A549 (cell line): ENCODE data around the gene APOL2. TPM values are rescaled to one million over a fixed set of nuclear protein-coding genes. Genes with fewer than 3 reads are reported as not detected.

Experiments
- ATAC-seq, 2 experiments: fragments of 200-7000 bp in 1 of 2; fragments of >200 bp in 1 of 2; cut with Nextera tagmentation in 1 of 2; cut with Tn5 transposase in 1 of 2; 3 replicates each; pipeline versions ENCODE4 v1.8.0 to v1.9.1; 2018 to 2020; ENCODE audit warnings: mild to moderate bottlenecking in 1 of 2, moderate library complexity in 1 of 2
- CTCF ChIA-PET: fragments of 300-600 bp; sonication (Branson Sonifier 250); formaldehyde crosslinking; extraction: SDS; loops from one replicate; lab custom pipeline; 2021; ENCODE audit warnings: antibody characterized with exemption, inconsistent platforms; lab: Yijun Ruan, JAX
- POLR2A ChIA-PET: fragments of 350-600 bp; formaldehyde crosslinking; extraction: SDS; loops from one replicate; lab custom pipeline; 2021; ENCODE audit warnings: antibody characterized with exemption, inconsistent platforms; lab: Yijun Ruan, JAX
- DNase-seq, 2 experiments: peaks; one replicate each; pipeline versions ENCODE4 v3.0.0 to v3.0.0-alpha.2; 2011 to 2016; ENCODE audit warnings: low read depth in 1 of 2, low spot score in 1 of 2
- FAIRE-seq: peaks from 2 replicates; lab custom pipeline; 2011; peaks lifted over from hg19 to GRCh38; lab: Jason Lieb, UNC
- H3K27ac ChIP-seq, 2 experiments: fragments of >200 bp; sonication (Bioruptor Twin); formaldehyde crosslinking; 3 replicates each; pipeline ENCODE4 v1.5.1; 2016 to 2017
- H3K4me1 ChIP-seq: fragments of >200 bp; sonication (Bioruptor Twin); formaldehyde crosslinking; 3 replicates; pipeline ENCODE4 v1.6.1; 2016
- H3K4me2 ChIP-seq: fragments of >200 bp; sonication (Bioruptor Twin); formaldehyde crosslinking; 3 replicates; pipeline ENCODE4 v1.6.1; 2016
- H3K4me3 ChIP-seq: fragments of >200 bp; sonication (Bioruptor Twin); formaldehyde crosslinking; 3 replicates; pipeline ENCODE4 v1.5.1; 2016
- H3K9me3 ChIP-seq: fragments of >200 bp; sonication (Bioruptor Twin); formaldehyde crosslinking; 3 replicates; pipeline ENCODE4 v1.6.1; 2016
- CBX8 ChIP-seq: fragments of 200-600 bp; sonication (generic); IDR thresholded peaks from 2 replicates; pipeline ENCODE4 v1.6.1; 2016
- CHD2 ChIP-seq: fragments of 150-350 bp; IDR thresholded peaks from 2 replicates; pipeline ENCODE4 v1.6.1; 2014; ENCODE audit warnings: low read length; ENCODE audit not compliant: partially characterized antibody
- CHD4 ChIP-seq: fragments of 200-600 bp; sonication (generic); IDR thresholded peaks from 2 replicates; pipeline ENCODE4 v1.6.1; 2016; ENCODE audit warnings: antibody characterized with exemption, mild to moderate bottlenecking, borderline replicate concordance
- EHF ChIP-seq: fragments of 250-450 bp; sonication (Bioruptor Pico); IDR thresholded peaks from 2 replicates; pipeline ENCODE4 v1.5.0; 2020; ENCODE audit warnings: mild to moderate bottlenecking
- ESRRA ChIP-seq: fragments of 150-350 bp; IDR thresholded peaks from 2 replicates; pipeline ENCODE4 v1.6.1; 2014; ENCODE audit warnings: mild to moderate bottlenecking, low read length, borderline replicate concordance
- FOXS1 ChIP-seq: fragments of 250-450 bp; sonication (Bioruptor Pico); IDR thresholded peaks from 2 replicates; pipeline ENCODE4 v1.5.0; 2020; ENCODE audit warnings: mild to moderate bottlenecking, moderate library complexity
- HDAC2 ChIP-seq: fragments of 200-600 bp; sonication (generic); IDR thresholded peaks from 2 replicates; pipeline ENCODE4 v1.6.1; 2016
- HMGXB4 ChIP-seq: fragments of 250-450 bp; sonication (Bioruptor Pico); IDR thresholded peaks from 2 replicates; pipeline ENCODE4 v1.5.0; 2021; ENCODE audit warnings: mild to moderate bottlenecking, moderate library complexity, borderline replicate concordance
- HOXB5 ChIP-seq: fragments of 250-450 bp; sonication (Bioruptor Pico); IDR thresholded peaks from 2 replicates; pipeline ENCODE4 v1.5.0; 2020; ENCODE audit warnings: mild to moderate bottlenecking, moderate library complexity
- KDM5A ChIP-seq: fragments of 200-600 bp; sonication (generic); IDR thresholded peaks from 2 replicates; pipeline ENCODE4 v1.6.1; 2016; ENCODE audit warnings: antibody characterized with exemption, mild to moderate bottlenecking
- NPAS2 ChIP-seq: fragments of 250-450 bp; sonication (Bioruptor Pico); IDR thresholded peaks from 2 replicates; pipeline ENCODE4 v1.8.0; 2022; ENCODE audit warnings: mild to moderate bottlenecking, moderate library complexity, borderline replicate concordance
- NR3C1 ChIP-seq: fragments of >200 bp; sonication (Bioruptor Twin); formaldehyde crosslinking; IDR thresholded peaks from 3 replicates; pipeline ENCODE4 v1.6.1; 2017
- POLR2A ChIP-seq: IDR thresholded peaks from 2 replicates; pipeline ENCODE4 v1.6.1; 2012; ENCODE audit warnings: mild to moderate bottlenecking, low read length
- RAD21 ChIP-seq, 2 experiments: fragments of >200 bp in 1 of 2; sonication (Bioruptor Twin) in 1 of 2; formaldehyde crosslinking in 1 of 2; IDR thresholded peaks in 1 of 2; conservative IDR thresholded peaks in 1 of 2; 2 replicates in 1 of 2; 3 replicates in 1 of 2; pipeline ENCODE4 v1.6.1; 2012 to 2018; ENCODE audit warnings: inconsistent platforms in 1 of 2
- RARB ChIP-seq: fragments of 250-450 bp; sonication (Bioruptor Pico); IDR thresholded peaks from 2 replicates; pipeline ENCODE4 v1.8.0; 2021; ENCODE audit warnings: mild to moderate bottlenecking, moderate library complexity
- RCOR1 ChIP-seq: fragments of 150-350 bp; IDR thresholded peaks from 2 replicates; pipeline ENCODE4 v1.6.1; 2014; ENCODE audit warnings: antibody characterized with exemption, low read length, low read depth
- RFX5 ChIP-seq: fragments of 450-650 bp; IDR thresholded peaks from 2 replicates; pipeline ENCODE4 v1.7.1; 2014; ENCODE audit warnings: antibody characterized with exemption, mild to moderate bottlenecking, moderate library complexity
- RNF2 ChIP-seq: fragments of 200-600 bp; sonication (generic); IDR thresholded peaks from 2 replicates; pipeline ENCODE4 v1.6.1; 2016; ENCODE audit warnings: low read depth, mild to moderate bottlenecking, antibody characterized with exemption, moderate library complexity, borderline replicate concordance
- SMC3 ChIP-seq: fragments of >200 bp; sonication (Bioruptor Twin); formaldehyde crosslinking; IDR thresholded peaks from 3 replicates; pipeline ENCODE4 v1.6.1; 2018; ENCODE audit warnings: inconsistent platforms
- TFCP2L1 ChIP-seq: fragments of 250-450 bp; sonication (Bioruptor Pico); IDR thresholded peaks from 2 replicates; pipeline ENCODE4 v1.5.0; 2021; ENCODE audit warnings: mild to moderate bottlenecking
- TP53 ChIP-seq: fragments of 250-450 bp; sonication (Bioruptor Pico); IDR thresholded peaks from 2 replicates; pipeline ENCODE4 v1.5.0; 2021; ENCODE audit warnings: mild to moderate bottlenecking, moderate library complexity
- ZFP36 ChIP-seq: fragments of 450-650 bp; IDR thresholded peaks from 2 replicates; pipeline ENCODE4 v1.6.1; 2014; ENCODE audit warnings: borderline replicate concordance; ENCODE audit not compliant: partially characterized antibody
- ZNF302 ChIP-seq: fragments of 250-450 bp; sonication (Bioruptor Pico); IDR thresholded peaks from 2 replicates; pipeline ENCODE4 v1.9.0; 2021; ENCODE audit warnings: inconsistent platforms, mild to moderate bottlenecking, moderate library complexity
- ZSCAN20 ChIP-seq: fragments of 250-450 bp; sonication (Bioruptor Pico); IDR thresholded peaks from 2 replicates; pipeline ENCODE4 v1.8.0; 2022; ENCODE audit warnings: mild to moderate bottlenecking, moderate library complexity
- WGBS: methylation state at CpG from one replicate; pipeline ENCODE4 v1.1.6; 2017; ENCODE audit errors: missing lambda C conversion rate; 5-methylcytosine and 5-hydroxymethylcytosine counted together
- polyA plus RNA-seq, 4 experiments: library from polyadenylated mRNA; depleted of rRNA in 3 of 4; stranded (reverse); fragments of >200 nt; fragmentation: RNase III in 1 of 4; extraction: RNeasy Plus Mini Kit Qiagen cat#74134 plus additional on column Dnase treatment in 1 of 4; gene quantifications; 2 replicates in 3 of 4; 3 replicates in 1 of 4; pipeline ENCODE4 v1.2.3, GENCODE V29; 2011 to 2017
- TF ChIP-seq, protein P1 (sequence below): fragments of 450-650 bp; IDR thresholded peaks from 2 replicates; pipeline ENCODE4 v1.6.1; 2014; ENCODE audit warnings: antibody characterized with exemption
- TF ChIP-seq, protein P2 (sequence below): fragments of 250-450 bp; sonication (Bioruptor Pico); IDR thresholded peaks from 2 replicates; pipeline ENCODE4 v1.5.0; 2020; ENCODE audit warnings: low read depth, mild to moderate bottlenecking, moderate library complexity
- TF ChIP-seq, protein P3 (sequence below): fragments of 200-600 bp; sonication (generic); IDR thresholded peaks from 2 replicates; pipeline ENCODE4 v1.6.1; 2016; ENCODE audit warnings: antibody characterized with exemption, mild to moderate bottlenecking, moderate library complexity

Gene APOL2
- polyA plus RNA-seq, 2 of the 4 experiments (the other 2 are of a cell fraction): 8.7 to 23.8 TPM

DNA sequence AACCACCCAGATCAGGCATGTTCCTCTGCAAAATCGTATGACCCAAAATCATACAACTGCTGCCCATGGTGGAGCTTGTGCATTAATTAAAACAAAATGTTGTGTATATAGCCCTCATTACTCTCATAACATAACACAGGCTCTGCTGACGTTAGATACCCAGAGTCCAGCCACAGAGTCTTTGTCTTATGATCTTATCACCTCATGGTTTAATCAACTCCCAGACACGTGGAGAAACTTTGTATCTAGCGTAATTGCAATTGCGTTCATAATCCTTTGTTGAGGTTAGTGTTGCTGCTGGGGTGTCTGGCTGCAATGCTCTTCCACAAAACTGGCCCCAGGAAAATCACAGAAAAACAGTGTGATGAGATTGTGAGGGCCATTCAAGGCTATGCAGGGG is 8.6 kb upstream of the APOL2 start:
- ChIA-PET CTCF (interaction anchor here (0.7 to 3.8 kb wide), 2 partner anchors 9 to 30 kb away, joined by 3 to 10 read pairs; partner anchors contain the start of gene APOL2), POLR2A (no interaction called here)

GRCh38 chr22:36246718-36247117 is 7.4 kb upstream of the APOL2 start:
- 32% methylated on average over 3 of the region's 3 CpGs for WGBS
- FAIRE-seq: no peak
- TF ChIP-seq CHD4 (no peak), FOXS1 (CRISPR knock-in tag) (no peak), TP53 (CRISPR knock-in tag) (no peak), HOXB5 (CRISPR knock-in tag) (no peak), ZFP36 (no peak), SMC3 (no peak), POLR2A (no peak), RFX5 (no peak), HMGXB4 (CRISPR knock-in tag) (no peak), ZSCAN20 (CRISPR knock-in tag) (no peak)
- TF ChIP-seq, protein P1, sequence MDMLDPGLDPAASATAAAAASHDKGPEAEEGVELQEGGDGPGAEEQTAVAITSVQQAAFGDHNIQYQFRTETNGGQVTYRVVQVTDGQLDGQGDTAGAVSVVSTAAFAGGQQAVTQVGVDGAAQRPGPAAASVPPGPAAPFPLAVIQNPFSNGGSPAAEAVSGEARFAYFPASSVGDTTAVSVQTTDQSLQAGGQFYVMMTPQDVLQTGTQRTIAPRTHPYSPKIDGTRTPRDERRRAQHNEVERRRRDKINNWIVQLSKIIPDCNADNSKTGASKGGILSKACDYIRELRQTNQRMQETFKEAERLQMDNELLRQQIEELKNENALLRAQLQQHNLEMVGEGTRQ: no peak
- Histone ChIP-seq H3K27ac (no peak overlapping the region; a peak in 1 of 6 replicates), H3K4me2 (no peak overlapping the region), H3K4me3 (no peak overlapping the region), H3K9me3 (no peaks in the 10 kb centered on the region), H3K4me1 (peaks cover 25% of the 10 kb centered on the region)
- ChIA-PET CTCF (no interaction called here), POLR2A (no interaction called here)
- no peak; a peak in 1 of 6 replicates for ATAC-seq
- no peak for DNase-seq

More for the DNA sequence above, 8.6 kb upstream of the APOL2 start:
- H3K27ac ChIP-seq: peak overlapping the region in 1 of 2 experiments; percentile 35; a peak in 1 of 6 replicates
- 79% methylated on average over 5 of the region's 5 CpGs for WGBS
- H3K9me3 ChIP-seq: no peaks in the 10 kb centered on the region
- H3K4me2 ChIP-seq: no peak overlapping the region
- H3K4me3 ChIP-seq: no peak overlapping the region
- H3K4me1 ChIP-seq: peaks cover 38% of the 10 kb centered on the region
- DNase-seq: no peak
- FAIRE-seq: no peak
- TF ChIP-seq ZNF302 (no peak), NR3C1 (no peak), RNF2 (no peak), CBX8 (no peak), NPAS2 (CRISPR knock-in tag) (no peak), SMC3 (no peak), KDM5A (no peak), RCOR1 (no peak), ZSCAN20 (CRISPR knock-in tag) (no peak), ESRRA (no peak), CHD2 (no peak), HMGXB4 (CRISPR knock-in tag) (no peak), EHF (CRISPR knock-in tag) (no peak), TFCP2L1 (no peak), RAD21 (conservative IDR thresholded peaks at IDR 0.05 in 1 of 2, IDR thresholded peaks at IDR 0.05 in 1 of 2) (no peak), HDAC2 (no peak), RARB (CRISPR knock-in tag) (no peak)
- TF ChIP-seq, protein P2, sequence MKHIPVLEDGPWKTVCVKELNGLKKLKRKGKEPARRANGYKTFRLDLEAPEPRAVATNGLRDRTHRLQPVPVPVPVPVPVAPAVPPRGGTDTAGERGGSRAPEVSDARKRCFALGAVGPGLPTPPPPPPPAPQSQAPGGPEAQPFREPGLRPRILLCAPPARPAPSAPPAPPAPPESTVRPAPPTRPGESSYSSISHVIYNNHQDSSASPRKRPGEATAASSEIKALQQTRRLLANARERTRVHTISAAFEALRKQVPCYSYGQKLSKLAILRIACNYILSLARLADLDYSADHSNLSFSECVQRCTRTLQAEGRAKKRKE: no peak
- TF ChIP-seq, protein P3, sequence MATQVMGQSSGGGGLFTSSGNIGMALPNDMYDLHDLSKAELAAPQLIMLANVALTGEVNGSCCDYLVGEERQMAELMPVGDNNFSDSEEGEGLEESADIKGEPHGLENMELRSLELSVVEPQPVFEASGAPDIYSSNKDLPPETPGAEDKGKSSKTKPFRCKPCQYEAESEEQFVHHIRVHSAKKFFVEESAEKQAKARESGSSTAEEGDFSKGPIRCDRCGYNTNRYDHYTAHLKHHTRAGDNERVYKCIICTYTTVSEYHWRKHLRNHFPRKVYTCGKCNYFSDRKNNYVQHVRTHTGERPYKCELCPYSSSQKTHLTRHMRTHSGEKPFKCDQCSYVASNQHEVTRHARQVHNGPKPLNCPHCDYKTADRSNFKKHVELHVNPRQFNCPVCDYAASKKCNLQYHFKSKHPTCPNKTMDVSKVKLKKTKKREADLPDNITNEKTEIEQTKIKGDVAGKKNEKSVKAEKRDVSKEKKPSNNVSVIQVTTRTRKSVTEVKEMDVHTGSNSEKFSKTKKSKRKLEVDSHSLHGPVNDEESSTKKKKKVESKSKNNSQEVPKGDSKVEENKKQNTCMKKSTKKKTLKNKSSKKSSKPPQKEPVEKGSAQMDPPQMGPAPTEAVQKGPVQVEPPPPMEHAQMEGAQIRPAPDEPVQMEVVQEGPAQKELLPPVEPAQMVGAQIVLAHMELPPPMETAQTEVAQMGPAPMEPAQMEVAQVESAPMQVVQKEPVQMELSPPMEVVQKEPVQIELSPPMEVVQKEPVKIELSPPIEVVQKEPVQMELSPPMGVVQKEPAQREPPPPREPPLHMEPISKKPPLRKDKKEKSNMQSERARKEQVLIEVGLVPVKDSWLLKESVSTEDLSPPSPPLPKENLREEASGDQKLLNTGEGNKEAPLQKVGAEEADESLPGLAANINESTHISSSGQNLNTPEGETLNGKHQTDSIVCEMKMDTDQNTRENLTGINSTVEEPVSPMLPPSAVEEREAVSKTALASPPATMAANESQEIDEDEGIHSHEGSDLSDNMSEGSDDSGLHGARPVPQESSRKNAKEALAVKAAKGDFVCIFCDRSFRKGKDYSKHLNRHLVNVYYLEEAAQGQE: no peak
- no peak for ATAC-seq
